GM23338 (cell line): Measurements from ENCODE around the gene CAST. TPM values are rescaled to one million over a fixed set of nuclear protein-coding genes. Genes with fewer than 3 reads are reported as not detected.

Experiments used
- ATAC-seq: fragments of 200-7000 bp; cut with Tn5 transposase; 3 replicates; pipeline ENCODE4 v1.9.1; 2020
- DNase-seq: peaks from one replicate; pipeline ENCODE4 v3.0.0-alpha.2; 2015; ENCODE audit warnings: low spot score
- H2AFZ ChIP-seq: fragments of 200-600 bp; sonication (generic); 2 replicates; pipeline ENCODE4 v1.8.0; 2016; ENCODE audit warnings: antibody characterized with exemption, mild to moderate bottlenecking, moderate library complexity
- H3F3A ChIP-seq: fragments of 200-600 bp; sonication (generic); replicated peaks from 2 replicates; pipeline ENCODE4 v1.8.0; 2017; ENCODE audit warnings: antibody characterized with exemption, mixed run types, low read depth
- H3K27ac ChIP-seq: fragments of 200-600 bp; sonication (generic); 2 replicates; pipeline ENCODE4 v1.6.1; 2016; ENCODE audit warnings: low read depth
- H3K27me3 ChIP-seq: fragments of 200-600 bp; sonication (generic); 2 replicates; pipeline ENCODE4 v1.8.0; 2016; ENCODE audit warnings: mild to moderate bottlenecking, mixed run types, moderate library complexity; ENCODE audit not compliant: insufficient read depth
- H3K36me3 ChIP-seq: fragments of 200-600 bp; sonication (generic); 2 replicates; pipeline ENCODE4 v1.8.0; 2016; ENCODE audit warnings: mild to moderate bottlenecking; ENCODE audit not compliant: insufficient read depth
- H3K4me1 ChIP-seq: fragments of 200-600 bp; sonication (generic); 2 replicates; pipeline ENCODE4 v1.8.0; 2016; ENCODE audit warnings: mild to moderate bottlenecking, moderate library complexity; ENCODE audit not compliant: insufficient read depth
- H3K4me2 ChIP-seq: fragments of 200-600 bp; sonication (generic); 2 replicates; pipeline ENCODE4 v1.7.1; 2017; ENCODE audit warnings: mixed run types
- H3K4me3 ChIP-seq: fragments of 200-600 bp; sonication (generic); 2 replicates; pipeline ENCODE4 v1.6.1; 2016; ENCODE audit warnings: mixed run types
- H3K79me2 ChIP-seq: fragments of 200-600 bp; sonication (generic); replicated peaks from 2 replicates; pipeline ENCODE4 v1.8.0; 2017; ENCODE audit warnings: mild to moderate bottlenecking; ENCODE audit not compliant: insufficient read depth
- H3K9me2 ChIP-seq: fragments of 200-600 bp; sonication (generic); 2 replicates; pipeline ENCODE4 v1.8.0; 2017; ENCODE audit not compliant: insufficient read depth
- H4K20me1 ChIP-seq: fragments of 200-600 bp; sonication (generic); replicated peaks from 2 replicates; pipeline ENCODE4 v1.8.0; 2017; ENCODE audit warnings: mild to moderate bottlenecking; ENCODE audit not compliant: insufficient read depth
- H3K27ac Mint-ChIP-seq: 2 replicates; pipeline ENCODE4 v1.8.0; 2020; ENCODE audit warnings: inconsistent platforms, mild to moderate bottlenecking, moderate library complexity, mixed read lengths
- H3K27me3 Mint-ChIP-seq: 3 replicates; pipeline ENCODE4 v1.8.0; 2022; ENCODE audit warnings: low read depth, mild to moderate bottlenecking, moderate library complexity, mixed read lengths, inconsistent platforms; ENCODE audit not compliant: insufficient read depth, poor library complexity
- H3K36me3 Mint-ChIP-seq: 3 replicates; pipeline ENCODE4 v1.8.0; 2021; ENCODE audit warnings: low read depth, mild to moderate bottlenecking, inconsistent platforms, moderate library complexity, mixed read lengths
- H3K4me1 Mint-ChIP-seq: 3 replicates; pipeline ENCODE4 v1.8.0; 2020; ENCODE audit warnings: mild to moderate bottlenecking, inconsistent platforms, mixed read lengths
- H3K4me3 Mint-ChIP-seq: 3 replicates; pipeline ENCODE4 v1.8.0; 2021; ENCODE audit warnings: moderate library complexity, mild to moderate bottlenecking, inconsistent platforms, mixed read lengths
- H3K9me3 Mint-ChIP-seq: 3 replicates; pipeline ENCODE4 v1.8.0; 2020; ENCODE audit warnings: moderate library complexity, mild to moderate bottlenecking, inconsistent platforms, mixed read lengths
- CREB1 ChIP-seq: fragments of 250-450 bp; sonication (Bioruptor Pico); IDR thresholded peaks from 2 replicates; pipeline ENCODE4 v1.5.0; 2020; ENCODE audit warnings: low read depth, mild to moderate bottlenecking, moderate library complexity
- CTCF ChIP-seq, 2 experiments: fragments of 200-600 bp in 1 of 2; sonication (generic) in 1 of 2; conservative IDR thresholded peaks; 2 replicates each; pipeline versions ENCODE4 v1.5.1 to v1.6.1; 2016 to 2017; ENCODE audit warnings: antibody characterized with exemption in 2 of 2, low read depth in 2 of 2, mild to moderate bottlenecking in 2 of 2, moderate library complexity in 1 of 2
- ETS1 ChIP-seq: IDR thresholded peaks from 2 replicates; pipeline ENCODE4 v1.6.1; 2016; ENCODE audit warnings: antibody characterized with exemption
- EZH2phosphoT487 ChIP-seq: fragments of 200-600 bp; sonication (generic); IDR thresholded peaks from one replicate; pipeline ENCODE4 v1.8.1; 2018; ENCODE audit warnings: antibody characterized with exemption; ENCODE audit not compliant: unreplicated experiment
- JUNB ChIP-seq: IDR thresholded peaks from one replicate; pipeline ENCODE4 v1.6.1; 2016; ENCODE audit warnings: antibody characterized with exemption; ENCODE audit not compliant: unreplicated experiment
- NANOG ChIP-seq: IDR thresholded peaks from 2 replicates; pipeline ENCODE4 v1.6.1; 2016; ENCODE audit warnings: antibody characterized with exemption, borderline replicate concordance
- POLR2AphosphoS5 ChIP-seq: IDR thresholded peaks from 2 replicates; pipeline ENCODE4 v1.6.1; 2016; ENCODE audit warnings: antibody characterized with exemption, low read depth
- REST ChIP-seq: IDR thresholded peaks from one replicate; pipeline ENCODE4 v1.6.1; 2018; ENCODE audit warnings: antibody characterized with exemption; ENCODE audit not compliant: unreplicated experiment
- STAT1 ChIP-seq: IDR thresholded peaks from one replicate; pipeline ENCODE4 v1.6.1; 2016; ENCODE audit warnings: antibody characterized with exemption; ENCODE audit not compliant: unreplicated experiment
- ZNF331 ChIP-seq: fragments of 250-450 bp; sonication (Bioruptor Pico); IDR thresholded peaks from 2 replicates; pipeline ENCODE4 v1.5.0; 2020; ENCODE audit warnings: low read depth, mild to moderate bottlenecking, moderate library complexity
- polyA plus RNA-seq: library from polyadenylated mRNA; unstranded; fragments of >200 nt; fragmentation: Nextera tagmentation; extraction: Ambion mirVana; gene quantifications from 2 replicates; pipeline ENCODE4 v1.2.1, GENCODE V29; 2016
- total RNA-seq: library from RNA; depleted of rRNA; stranded (reverse); fragments of >200 nt; shearing (Covaris generic); gene quantifications from 2 replicates; pipeline ENCODE4 v1.2.3, GENCODE V29; 2014

CAST gene
- total and polyA plus RNA-seq, 2 experiments from 2014 or later, result 37.9 to 57.7 TPM

GRCh38 chr5:96703384-96703920 lies 41.3 kb downstream of the CAST start:
- Histone ChIP-seq H3K27me3 (peaks cover 12% of the 10 kb centered on the region; the same call in 1 of the 2 replicates), H3K4me2 (peak overlapping the region; percentile 84), H3K36me3 (no peaks in the 10 kb centered on the region), H3K9me2 (no peaks in the 10 kb centered on the region), H3K4me1 (peaks cover 24% of the 10 kb centered on the region), H3K79me2 (no peaks in the 10 kb centered on the region; the same call in 1 of the 2 replicates), H3F3A (no peaks in the 10 kb centered on the region), H3K4me3 (peak overlapping the region; percentile 63), H2AFZ (peak overlapping the region; percentile 97), H4K20me1 (no peaks in the 10 kb centered on the region), H3K27ac (no peak overlapping the region)
- no peaks in the 10 kb centered on the region for H3K36me3 Mint-ChIP-seq
- H3K9me3 Mint-ChIP-seq, result no peaks in the 10 kb centered on the region
- DNase-seq (peak; percentile 18), ATAC-seq (no peak)
- peaks cover 25% of the 10 kb centered on the region for H3K4me1 Mint-ChIP-seq
- H3K27ac Mint-ChIP-seq, result peak overlapping the region; percentile 35; the same call in 1 of the 2 replicates
- H3K27me3 Mint-ChIP-seq, result peaks cover 9% of the 10 kb centered on the region
- TF ChIP-seq NANOG (no peak), CTCF (conservative IDR thresholded peaks at IDR 0.05; ENCODE audit: low read depth in 2 of 2) (no peak), STAT1 (no peak), ETS1 (no peak), ZNF331 (CRISPR knock-in tag) (no peak), REST (no peak), JUNB (no peak), EZH2phosphoT487 (no peak)
- H3K4me3 Mint-ChIP-seq, result peak overlapping the region; percentile 93

- Histone ChIP-seq H3K4me2 (peak overlapping the region; percentile 84), H3K27ac (no peak overlapping the region), H3F3A (no peaks in the 10 kb centered on the region), H3K4me3 (peak overlapping the region; percentile 63; the same call in 1 of the 2 replicates), H3K79me2 (no peaks in the 10 kb centered on the region; the same call in 1 of the 2 replicates), H3K9me2 (no peaks in the 10 kb centered on the region), H3K4me1 (peaks cover 24% of the 10 kb centered on the region), H3K36me3 (no peaks in the 10 kb centered on the region), H3K27me3 (peaks cover 12% of the 10 kb centered on the region; the same call in 1 of the 2 replicates), H2AFZ (no peak overlapping the region), H4K20me1 (no peaks in the 10 kb centered on the region)
- Mint-ChIP-seq H3K27ac (no peak overlapping the region), H3K9me3 (no peaks in the 10 kb centered on the region), H3K4me3 (peak overlapping the region; percentile 93), H3K4me1 (peaks cover 25% of the 10 kb centered on the region), H3K36me3 (no peaks in the 10 kb centered on the region), H3K27me3 (peaks cover 9% of the 10 kb centered on the region)
- no peak for ATAC-seq
- DNase-seq, result no peak
- no peak for TF ChIP-seq POLR2AphosphoS5
- no peak for TF ChIP-seq CREB1 (CRISPR knock-in tag)
Measured at GRCh38 chr5:96703995-96704394, 41.8 kb downstream of the CAST start.
